ENCODE results near the gene RAVER2.
A peak's percentile ranks its signal among the peaks of the same experiment; 100 is the strongest.
"Not testable (repeated sequence)": the region's sequence is repeated elsewhere in the genome, so short reads cannot be mapped to it uniquely, and the experiment has no call there.

RAVER2 gene, protein sequence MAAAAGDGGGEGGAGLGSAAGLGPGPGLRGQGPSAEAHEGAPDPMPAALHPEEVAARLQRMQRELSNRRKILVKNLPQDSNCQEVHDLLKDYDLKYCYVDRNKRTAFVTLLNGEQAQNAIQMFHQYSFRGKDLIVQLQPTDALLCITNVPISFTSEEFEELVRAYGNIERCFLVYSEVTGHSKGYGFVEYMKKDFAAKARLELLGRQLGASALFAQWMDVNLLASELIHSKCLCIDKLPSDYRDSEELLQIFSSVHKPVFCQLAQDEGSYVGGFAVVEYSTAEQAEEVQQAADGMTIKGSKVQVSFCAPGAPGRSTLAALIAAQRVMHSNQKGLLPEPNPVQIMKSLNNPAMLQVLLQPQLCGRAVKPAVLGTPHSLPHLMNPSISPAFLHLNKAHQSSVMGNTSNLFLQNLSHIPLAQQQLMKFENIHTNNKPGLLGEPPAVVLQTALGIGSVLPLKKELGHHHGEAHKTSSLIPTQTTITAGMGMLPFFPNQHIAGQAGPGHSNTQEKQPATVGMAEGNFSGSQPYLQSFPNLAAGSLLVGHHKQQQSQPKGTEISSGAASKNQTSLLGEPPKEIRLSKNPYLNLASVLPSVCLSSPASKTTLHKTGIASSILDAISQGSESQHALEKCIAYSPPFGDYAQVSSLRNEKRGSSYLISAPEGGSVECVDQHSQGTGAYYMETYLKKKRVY

GRCh38 chr1:64744492-64745180, at the start of gene RAVER2:
TSS of gene RAVER2 (plus strand) at chr1:64745075. CDS start at chr1:64745173, 98 bp downstream.
- peak; percentile 7 to 15 (median 12) for DNase-seq

DNA sequence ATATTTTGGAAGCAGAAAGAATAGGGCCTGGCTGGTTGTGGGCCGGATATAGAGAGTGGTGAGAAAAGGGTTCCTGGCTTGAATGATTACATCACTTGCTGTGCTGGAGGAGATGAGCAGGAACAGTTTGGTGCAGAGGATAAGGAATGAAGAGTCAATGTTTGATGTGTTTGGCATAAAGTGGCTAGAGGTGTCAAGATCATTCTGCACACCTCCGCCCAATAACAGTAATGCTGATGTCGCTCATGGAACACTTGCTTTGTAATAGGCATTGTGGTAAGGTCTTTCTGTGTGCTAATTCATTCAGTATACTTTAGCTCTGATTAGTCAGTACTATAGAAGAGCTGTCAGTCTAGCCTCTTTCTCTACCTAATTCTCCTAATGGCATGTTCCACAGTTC, 48.0 kb upstream of the RAVER2 start:
- no peak for DNase-seq

DNA sequence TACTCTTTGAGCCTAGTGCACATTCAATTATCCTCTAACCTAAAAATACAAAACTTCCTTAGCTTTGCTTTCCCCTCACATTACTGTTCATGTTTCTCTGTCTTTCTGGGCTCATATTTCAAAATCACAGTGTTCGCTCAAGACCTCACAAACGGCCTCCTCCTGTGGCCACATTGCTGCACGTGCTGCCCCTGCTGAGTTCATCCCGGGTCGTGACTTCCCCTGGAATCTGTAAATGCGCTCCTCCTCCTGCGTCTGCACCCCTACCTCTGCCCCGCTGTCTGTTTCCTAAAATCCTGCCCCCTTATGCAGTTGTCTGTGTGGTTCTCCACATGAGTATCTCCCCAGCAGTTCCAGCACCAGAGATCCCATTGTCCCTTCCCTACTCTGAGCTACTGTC, 45.5 kb upstream of the RAVER2 start:
- DNase-seq, result no peak

DNA sequence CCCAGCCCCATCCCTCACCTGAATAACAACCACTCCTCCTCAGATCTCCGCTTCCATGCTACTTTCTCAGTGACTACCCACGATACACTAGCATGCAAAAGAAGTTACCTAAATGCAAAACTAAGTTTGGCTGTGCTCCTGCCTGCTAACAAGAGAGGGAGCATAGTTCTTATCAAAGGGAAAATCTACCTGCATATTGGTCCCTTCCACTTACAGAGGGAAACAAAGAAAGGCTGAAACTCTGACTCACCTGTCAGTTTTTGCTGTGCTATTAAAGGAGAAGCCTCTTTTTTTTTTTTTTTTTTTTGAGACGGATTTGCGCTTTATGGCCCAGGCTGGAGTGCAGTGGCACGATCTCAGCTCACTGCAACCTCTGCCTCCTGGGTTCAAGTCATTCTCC, 43.8 kb upstream of the RAVER2 start:
- DNase-seq, result no peak

DNA sequence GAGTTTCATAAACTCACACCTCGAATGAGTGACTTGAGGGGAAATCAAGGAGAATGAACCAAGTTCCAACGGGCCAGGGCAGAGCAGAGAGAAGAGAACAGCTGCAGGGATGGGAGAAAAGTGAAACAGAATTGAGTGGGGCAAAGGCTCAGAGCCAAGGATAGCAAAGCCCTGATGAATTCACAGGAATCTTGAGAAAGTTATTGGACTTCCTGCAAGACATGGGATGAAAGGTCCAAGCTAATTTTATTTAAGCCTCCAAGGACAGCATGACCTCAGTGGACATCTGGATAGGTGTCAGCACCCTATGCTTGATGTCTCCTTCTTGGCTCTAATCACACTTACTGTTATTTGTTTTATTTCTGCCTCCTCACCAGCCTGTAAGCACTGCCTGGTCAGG, 43.0 kb upstream of the RAVER2 start:
- no peak for DNase-seq

GRCh38 chr1:64702670-64703069, 42.2 kb upstream of the RAVER2 start:
- DNase-seq, result not testable (repeated sequence)

DNA sequence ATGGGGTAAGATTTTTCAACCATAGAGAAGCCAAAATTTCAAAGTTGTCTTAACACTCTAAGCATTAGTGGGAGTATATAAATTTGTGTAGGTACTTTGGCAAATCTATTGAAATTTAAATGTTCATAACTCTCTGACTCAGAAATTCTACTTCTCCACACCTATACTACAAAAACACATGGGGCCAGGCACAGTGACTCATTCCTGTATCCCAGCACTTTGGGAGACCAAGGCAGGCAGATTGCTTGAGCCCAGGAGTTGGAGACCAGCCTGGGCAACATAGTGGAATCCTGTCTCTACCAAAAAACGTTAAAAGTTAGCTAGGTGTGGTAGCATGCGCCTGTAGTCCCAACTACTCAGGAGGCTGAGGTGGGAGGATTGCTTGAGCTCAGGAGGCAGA, 41.3 kb upstream of the RAVER2 start:
- DNase-seq, result no peak

GRCh38 chr1:64705591-64705990, 39.3 kb upstream of the RAVER2 start:
- DNase-seq, result no peak

GRCh38 chr1:64711266-64711665, 33.6 kb upstream of the RAVER2 start:
- no peak for DNase-seq

DNA sequence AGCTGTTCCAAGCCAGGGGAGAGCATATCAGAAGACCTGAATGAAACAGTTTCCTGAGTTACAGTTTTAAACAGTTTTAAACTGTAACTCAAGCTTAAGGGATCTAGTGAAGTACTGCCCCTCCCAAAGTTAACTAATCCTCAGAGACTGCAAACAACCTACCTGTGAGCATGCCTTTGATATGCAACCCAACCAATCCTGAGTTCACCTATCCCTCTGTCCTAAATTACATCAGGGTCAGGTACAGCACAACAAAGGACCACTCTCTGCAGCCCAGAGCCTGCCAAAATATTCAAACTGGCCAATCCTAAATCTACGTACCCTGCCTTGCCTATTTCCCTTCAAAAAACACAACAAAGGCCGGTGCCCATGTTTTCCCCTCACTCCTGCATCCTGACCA, 32.8 kb upstream of the RAVER2 start:
- no peak for DNase-seq

GRCh38 chr1:64715186-64715585, 29.7 kb upstream of the RAVER2 start:
- no peak for DNase-seq

DNA sequence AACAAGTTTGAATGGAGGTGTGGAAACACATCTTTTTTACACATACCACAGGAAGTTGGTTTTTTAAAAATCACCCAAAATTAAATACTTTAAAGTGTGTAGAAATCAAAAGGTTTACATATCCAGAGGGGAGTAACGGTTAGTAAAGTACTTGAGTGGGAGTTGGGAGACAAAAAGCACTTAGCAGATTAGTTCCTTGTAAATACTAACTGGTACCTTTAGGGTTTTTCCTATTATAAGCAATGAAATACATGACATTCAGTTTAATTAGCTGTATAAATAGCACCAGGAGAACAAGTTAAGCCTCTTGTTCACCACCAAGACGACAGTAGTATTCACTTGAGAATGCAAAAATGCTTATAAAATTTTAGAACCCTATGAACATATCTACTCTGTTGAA, 23.7 kb upstream of the RAVER2 start:
- no peak for DNase-seq

DNA sequence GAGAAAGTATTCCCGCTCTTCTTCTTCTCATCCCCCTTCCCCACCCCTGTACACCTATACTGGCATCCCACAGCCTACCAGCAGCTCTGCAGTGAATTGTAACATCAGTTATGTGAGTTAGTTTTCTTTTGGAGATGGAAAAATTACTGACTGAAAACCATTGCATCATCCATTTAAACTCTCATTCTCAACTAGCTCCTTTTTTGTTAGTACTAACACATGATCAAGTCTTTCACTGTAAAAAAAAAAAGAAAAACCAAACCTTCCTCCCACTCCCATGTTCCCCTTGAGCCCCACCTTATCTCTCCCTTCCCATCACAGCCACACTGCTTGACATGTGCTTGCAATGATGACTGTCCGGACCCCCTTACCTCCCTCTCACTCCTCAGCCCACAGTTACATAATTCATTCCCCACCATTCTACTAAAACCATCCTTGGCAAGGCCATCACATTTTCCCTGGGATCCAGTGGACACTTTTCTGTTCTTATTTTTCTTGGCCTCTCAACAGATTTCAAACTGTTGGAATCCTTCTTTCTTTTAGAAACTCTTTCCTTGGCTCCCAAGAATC, 23.2 kb upstream of the RAVER2 start:
- no peak for DNase-seq

GRCh38 chr1:64727861-64728260, 17.0 kb upstream of the RAVER2 start:
- DNase-seq, result no peak

DNA sequence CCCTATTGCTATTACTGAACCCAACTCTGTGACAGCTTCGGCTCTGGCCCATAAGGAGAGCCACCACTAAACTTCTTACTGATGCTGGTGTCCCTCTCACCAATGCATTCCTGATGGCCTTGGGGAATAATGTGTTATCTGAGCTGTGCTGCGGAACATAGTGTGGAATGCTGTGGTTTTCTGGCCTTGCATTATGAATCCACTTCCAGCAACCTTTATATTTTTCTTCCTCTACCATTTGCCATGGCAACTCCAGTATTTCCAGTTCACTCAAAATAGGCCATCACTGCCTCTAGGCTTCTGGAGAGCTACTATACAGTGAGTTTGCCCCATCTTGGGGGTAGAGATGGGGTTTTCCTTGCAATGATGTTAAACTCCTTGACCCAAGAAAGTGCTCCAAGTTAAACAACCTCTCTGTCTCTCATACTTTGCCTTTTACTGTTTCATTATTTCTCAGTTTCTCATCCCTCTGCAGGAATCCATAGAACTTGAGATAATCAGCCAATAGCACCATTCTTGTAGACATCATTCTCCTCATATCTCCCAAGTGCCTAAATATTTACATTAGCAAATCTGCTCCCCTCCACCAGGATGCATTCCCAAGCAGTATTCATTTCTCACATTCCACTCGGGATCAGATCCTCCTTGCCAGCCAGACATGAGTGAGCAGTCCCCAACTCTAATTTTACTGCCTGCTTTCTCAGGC, 11.1 kb upstream of the RAVER2 start:
- DNase-seq, result no peak

DNA sequence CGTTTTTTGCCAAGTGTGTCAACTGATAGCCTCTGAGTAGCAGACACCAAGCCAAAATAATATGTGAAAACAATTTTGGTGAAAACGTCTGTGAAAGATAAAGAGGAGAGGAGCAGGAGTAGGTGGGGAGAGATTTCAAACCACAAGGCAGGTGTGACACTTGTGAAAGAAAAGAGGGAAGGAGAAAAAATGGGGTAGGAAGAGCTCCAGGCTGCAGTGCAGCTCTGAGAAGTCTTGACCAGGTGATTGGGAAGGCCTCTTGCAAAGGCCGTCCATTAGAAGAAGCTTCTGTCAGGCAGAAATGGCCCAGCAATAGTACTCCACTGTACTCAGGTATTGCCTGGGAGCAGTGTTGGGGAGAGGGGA, 10.6 kb upstream of the RAVER2 start:
- DNase-seq, result no peak

GRCh38 chr1:64740687-64741086, 4.2 kb upstream of the RAVER2 start:
- not testable (repeated sequence) for DNase-seq

- DNase-seq, result no peak
These were observed 852 bp upstream of the RAVER2 start for GRCh38 chr1:64743954-64744491.

DNA sequence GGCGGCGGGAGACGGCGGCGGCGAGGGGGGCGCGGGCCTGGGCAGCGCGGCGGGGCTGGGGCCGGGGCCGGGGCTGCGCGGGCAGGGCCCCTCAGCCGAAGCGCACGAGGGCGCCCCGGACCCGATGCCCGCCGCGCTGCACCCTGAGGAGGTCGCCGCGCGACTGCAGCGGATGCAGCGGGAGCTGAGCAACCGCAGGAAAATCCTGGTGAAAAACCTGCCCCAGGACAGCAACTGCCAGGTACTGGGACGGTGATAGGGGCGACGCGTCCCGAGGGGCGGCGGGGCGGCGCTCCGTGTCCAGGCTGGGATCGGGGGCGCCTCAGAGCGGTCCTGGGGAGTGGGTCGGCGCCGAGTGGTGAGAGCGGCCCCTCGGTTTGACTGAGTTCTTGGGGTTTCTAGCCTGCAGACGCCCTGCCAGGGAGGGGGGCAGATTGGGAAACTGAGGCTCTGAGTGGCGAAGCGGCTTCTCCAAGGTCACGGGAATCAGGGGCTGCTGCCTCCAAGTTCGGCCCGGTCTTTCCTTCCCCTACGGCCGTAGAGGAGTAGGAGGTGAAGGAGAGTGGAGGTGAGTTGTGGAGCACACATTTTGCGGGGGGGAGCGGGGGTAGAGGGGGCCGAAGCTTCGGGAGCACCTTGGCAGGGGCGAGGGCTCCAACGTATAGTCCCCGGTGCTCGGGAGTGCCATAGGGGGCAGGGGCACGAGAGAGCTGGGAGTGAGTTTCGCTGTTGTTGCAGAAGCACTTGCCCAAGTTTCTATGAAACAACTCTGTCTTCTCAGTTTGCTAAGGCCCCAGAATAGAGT, 508 bp downstream of the RAVER2 start:
- DNase-seq, result peak in 2 of 4 experiments; percentile 2

- DNase-seq, result no peak
These were observed 1.4 kb downstream of the RAVER2 start for GRCh38 chr1:64745986-64746940.

Measured in activated CD4-positive, CD25-positive, alpha-beta regulatory T cell (primary cell).